HEK293T (cell line): ENCODE measurements around the gene CDIPT.

Source experiments
- ARNT ChIP-seq: fragments of 450-650 bp; IDR thresholded peaks from 2 replicates; pipeline ENCODE4 v1.6.1; 2017; ENCODE audit warnings: mild to moderate bottlenecking
- BHLHE40 ChIP-seq: fragments of 450-650 bp; IDR thresholded peaks from 2 replicates; pipeline ENCODE4 v1.6.1; 2016; ENCODE audit warnings: mild to moderate bottlenecking, moderate library complexity, borderline replicate concordance
- CTBP1 ChIP-seq: fragments of 450-650 bp; IDR thresholded peaks from 2 replicates; pipeline ENCODE4 v1.6.1; 2016; ENCODE audit warnings: borderline replicate concordance
- ELF4 ChIP-seq: fragments of 450-650 bp; IDR thresholded peaks from 2 replicates; pipeline ENCODE4 v1.6.1; 2017; ENCODE audit warnings: antibody characterized with exemption
- FOXA1 ChIP-seq: fragments of 450-650 bp; IDR thresholded peaks from 2 replicates; pipeline ENCODE4 v1.6.1; 2016; ENCODE audit warnings: mild to moderate bottlenecking
- FOXK2 ChIP-seq: fragments of 450-650 bp; IDR thresholded peaks from 2 replicates; pipeline ENCODE4 v1.6.1; 2016; ENCODE audit warnings: mild to moderate bottlenecking
- FOXM1 ChIP-seq: fragments of 450-650 bp; IDR thresholded peaks from 2 replicates; pipeline ENCODE4 v1.6.1; 2017; ENCODE audit warnings: mild to moderate bottlenecking, borderline replicate concordance
- HDGF ChIP-seq: fragments of 450-650 bp; IDR thresholded peaks from 2 replicates; pipeline ENCODE4 v1.6.1; 2017; ENCODE audit warnings: antibody characterized with exemption, borderline replicate concordance
- LEF1 ChIP-seq: fragments of 450-650 bp; IDR thresholded peaks from 2 replicates; pipeline ENCODE4 v1.6.1; 2017; ENCODE audit warnings: mild to moderate bottlenecking, borderline replicate concordance
- NFRKB ChIP-seq: fragments of 450-650 bp; IDR thresholded peaks from 2 replicates; pipeline ENCODE4 v1.6.1; 2016; ENCODE audit warnings: mild to moderate bottlenecking, moderate library complexity
- SP1 ChIP-seq: fragments of 450-650 bp; IDR thresholded peaks from 2 replicates; pipeline ENCODE4 v1.6.1; 2017
- SUZ12 ChIP-seq: fragments of 450-650 bp; IDR thresholded peaks from 2 replicates; pipeline ENCODE4 v1.6.1; 2016; ENCODE audit warnings: mild to moderate bottlenecking
- TARDBP ChIP-seq: fragments of 450-650 bp; IDR thresholded peaks from 2 replicates; pipeline ENCODE4 v1.6.1; 2016

- no peak for TF ChIP-seq SUZ12
- no peak for TF ChIP-seq ELF4
- no peak for TF ChIP-seq BHLHE40
- no peak for TF ChIP-seq NFRKB
- TF ChIP-seq SP1: no peak
- no peak for TF ChIP-seq HDGF
- no peak for TF ChIP-seq FOXM1
- TF ChIP-seq FOXA1: no peak
- no peak for TF ChIP-seq TARDBP
- TF ChIP-seq FOXK2: no peak
- TF ChIP-seq LEF1: no peak
- no peak for TF ChIP-seq ARNT
- no peak for TF ChIP-seq CTBP1
Observed at GRCh38 chr16:29842732-29843346, 20.2 kb downstream of the CDIPT start.
